GM12872 (cell line): ENCODE results near the gene BSCL2.

ENCODE experiments used
- TF ChIP-seq, protein P1 (sequence below): IDR thresholded peaks from 3 replicates; pipeline ENCODE4 v1.5.1; 2011; ENCODE audit warnings: low read depth, mild to moderate bottlenecking, low read length, moderate library complexity; ENCODE audit not compliant: insufficient read depth

Gene BSCL2

DNA sequence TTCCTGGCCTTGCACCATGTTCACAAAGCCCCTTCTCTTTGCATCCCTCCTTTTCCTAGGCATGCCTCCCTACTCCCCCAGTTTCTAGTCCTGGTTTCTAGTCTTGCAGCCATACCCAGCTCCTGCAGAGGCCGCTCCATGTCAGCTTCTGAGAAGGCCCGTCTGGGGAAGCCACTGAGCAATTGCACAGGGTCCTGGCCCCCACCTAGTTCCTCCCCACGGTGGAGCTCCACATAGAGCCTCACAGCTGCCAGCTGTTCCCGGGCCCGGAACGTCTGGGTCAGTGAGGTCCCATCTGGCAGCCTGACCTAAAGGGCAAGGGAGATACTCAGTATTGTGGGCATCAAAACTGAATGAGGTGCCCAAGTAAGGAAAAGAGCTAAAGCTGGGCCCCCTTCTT is 30.5 kb downstream of the BSCL2 start:
- TF ChIP-seq, protein P1, sequence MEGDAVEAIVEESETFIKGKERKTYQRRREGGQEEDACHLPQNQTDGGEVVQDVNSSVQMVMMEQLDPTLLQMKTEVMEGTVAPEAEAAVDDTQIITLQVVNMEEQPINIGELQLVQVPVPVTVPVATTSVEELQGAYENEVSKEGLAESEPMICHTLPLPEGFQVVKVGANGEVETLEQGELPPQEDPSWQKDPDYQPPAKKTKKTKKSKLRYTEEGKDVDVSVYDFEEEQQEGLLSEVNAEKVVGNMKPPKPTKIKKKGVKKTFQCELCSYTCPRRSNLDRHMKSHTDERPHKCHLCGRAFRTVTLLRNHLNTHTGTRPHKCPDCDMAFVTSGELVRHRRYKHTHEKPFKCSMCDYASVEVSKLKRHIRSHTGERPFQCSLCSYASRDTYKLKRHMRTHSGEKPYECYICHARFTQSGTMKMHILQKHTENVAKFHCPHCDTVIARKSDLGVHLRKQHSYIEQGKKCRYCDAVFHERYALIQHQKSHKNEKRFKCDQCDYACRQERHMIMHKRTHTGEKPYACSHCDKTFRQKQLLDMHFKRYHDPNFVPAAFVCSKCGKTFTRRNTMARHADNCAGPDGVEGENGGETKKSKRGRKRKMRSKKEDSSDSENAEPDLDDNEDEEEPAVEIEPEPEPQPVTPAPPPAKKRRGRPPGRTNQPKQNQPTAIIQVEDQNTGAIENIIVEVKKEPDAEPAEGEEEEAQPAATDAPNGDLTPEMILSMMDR: no peak

DNA sequence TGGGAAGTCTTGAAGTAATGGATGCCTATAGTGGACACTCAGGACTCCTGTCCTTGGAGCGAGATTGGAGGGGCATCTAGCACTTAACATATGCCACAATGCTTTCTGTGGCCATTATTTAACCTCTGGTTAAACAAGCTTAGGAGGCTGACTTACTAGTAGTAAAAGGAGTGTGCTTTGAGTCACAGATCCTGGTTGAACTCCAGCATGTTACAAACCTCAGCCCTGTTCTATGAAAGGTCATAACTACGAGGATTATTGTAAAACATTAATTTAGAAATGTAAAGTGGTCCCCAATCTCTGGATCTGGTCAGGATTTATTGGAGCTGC is 34.1 kb downstream of the BSCL2 start:
- TF ChIP-seq, protein P1: no peak

DNA sequence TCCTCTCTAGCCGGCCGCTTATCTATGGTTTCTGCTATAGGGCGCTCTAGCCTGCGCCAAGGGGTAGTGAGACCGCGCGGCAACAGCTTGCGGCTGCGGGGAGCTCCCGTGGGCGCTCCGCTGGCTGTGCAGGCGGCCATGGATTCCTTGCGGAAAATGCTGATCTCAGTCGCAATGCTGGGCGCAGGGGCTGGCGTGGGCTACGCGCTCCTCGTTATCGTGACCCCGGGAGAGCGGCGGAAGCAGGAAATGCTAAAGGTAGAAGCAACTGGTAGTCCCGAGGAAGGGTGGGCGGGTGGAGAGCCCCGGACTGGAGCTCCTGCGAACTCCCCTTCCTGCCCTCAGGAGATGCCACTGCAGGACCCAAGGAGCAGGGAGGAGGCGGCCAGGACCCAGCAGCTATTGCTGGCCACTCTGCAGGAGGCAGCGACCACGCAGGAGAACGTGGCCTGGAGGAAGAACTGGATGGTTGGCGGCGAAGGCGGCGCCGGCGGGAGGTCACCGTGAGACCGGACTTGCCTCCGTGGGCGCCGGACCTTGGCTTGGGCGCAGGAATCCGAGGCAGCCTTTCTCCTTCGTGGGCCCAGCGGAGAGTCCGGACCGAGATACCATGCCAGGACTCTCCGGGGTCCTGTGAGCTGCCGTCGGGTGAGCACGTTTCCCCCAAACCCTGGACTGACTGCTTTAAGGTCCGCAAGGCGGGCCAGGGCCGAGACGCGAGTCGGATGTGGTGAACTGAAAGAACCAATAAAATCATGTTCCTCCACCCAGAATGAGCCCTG is 35.4 kb downstream of the BSCL2 start, which contains the start of the genes LBHD1 and UQCC3:
LBHD1 (minus strand) TSS at position 660 of the 782 bp plus-strand sequence. CDS start 2,236 bp downstream, outside the sequence.
UQCC3 (plus strand) TSS at position 66 of the 782 bp plus-strand sequence; CDS start at position 139, 73 bp downstream.
- TF ChIP-seq, protein P1: no peak

DNA sequence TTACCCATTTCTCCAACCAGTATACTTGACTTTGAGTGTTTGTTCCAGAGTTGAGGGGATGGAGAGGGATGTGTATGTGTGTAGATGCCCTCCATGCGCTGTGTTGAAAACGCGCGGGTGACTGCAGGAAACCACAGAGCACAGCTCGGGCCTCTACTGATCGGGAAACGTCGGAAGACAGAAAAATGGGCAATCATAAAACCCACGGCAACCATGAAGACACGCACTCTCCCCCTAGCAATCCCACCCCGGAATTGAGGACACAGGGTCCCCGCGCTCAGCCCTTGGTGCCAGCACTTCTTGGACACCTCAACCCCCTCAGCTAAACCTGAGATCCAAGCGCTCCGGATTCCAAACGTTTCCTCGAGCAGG is 36.0 kb downstream of the BSCL2 start:
- TF ChIP-seq, protein P1: no peak

DNA sequence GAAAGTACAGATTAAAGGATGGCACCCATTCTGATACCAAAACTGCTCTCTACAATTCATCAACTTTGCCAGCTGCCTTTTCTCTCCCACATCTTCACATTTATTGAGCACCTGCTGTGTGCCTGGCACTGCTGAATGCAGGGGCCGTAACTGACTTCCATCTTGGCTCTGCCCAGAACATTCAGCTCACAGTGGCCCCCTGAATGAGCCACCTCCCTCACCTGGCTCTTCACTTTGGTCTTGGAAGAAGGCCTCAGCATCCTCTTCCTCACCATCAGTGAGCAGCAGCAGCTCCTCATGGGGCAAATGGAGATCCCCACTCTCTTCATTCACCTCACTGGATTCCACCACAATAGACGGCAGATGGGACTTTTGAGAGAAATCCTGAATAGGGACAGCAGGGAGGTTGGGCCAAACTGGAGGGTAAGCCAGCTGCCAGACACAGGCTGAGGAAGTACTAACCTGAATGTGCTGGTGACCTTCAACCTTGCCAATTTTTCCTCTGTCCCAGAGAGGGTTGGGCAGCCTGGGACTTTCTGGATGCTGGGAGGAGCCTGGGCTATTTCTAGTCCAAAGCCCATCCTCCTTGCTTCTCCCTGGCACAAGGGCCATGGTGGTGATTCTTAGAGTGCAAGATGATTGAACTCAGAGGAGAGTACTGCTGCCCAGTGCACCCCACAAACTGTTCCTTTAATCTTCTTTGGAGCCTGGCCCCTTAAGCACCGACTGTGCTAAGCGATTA is 37.6 kb downstream of the BSCL2 start:
- TF ChIP-seq, protein P1: no peak

DNA sequence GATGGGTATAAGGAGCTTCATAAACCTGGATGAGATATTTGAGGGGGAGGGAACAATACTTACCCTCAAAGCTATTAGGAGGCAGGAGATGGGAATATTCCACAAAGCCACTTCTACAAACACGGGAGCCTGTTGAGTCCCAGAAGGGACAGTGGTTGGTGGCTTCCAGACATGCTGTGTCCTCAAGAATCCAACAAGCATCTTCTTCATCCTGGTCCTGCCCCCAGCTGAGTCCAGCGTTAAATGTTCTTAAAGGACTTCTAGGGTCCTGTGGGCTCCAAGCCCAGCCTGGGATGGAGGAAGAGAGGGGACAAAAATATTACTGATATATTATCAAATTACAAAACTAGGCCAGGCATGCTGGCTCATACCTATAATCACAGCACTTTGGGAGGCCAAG is 39.8 kb downstream of the BSCL2 start:
- TF ChIP-seq, protein P1: no peak

DNA sequence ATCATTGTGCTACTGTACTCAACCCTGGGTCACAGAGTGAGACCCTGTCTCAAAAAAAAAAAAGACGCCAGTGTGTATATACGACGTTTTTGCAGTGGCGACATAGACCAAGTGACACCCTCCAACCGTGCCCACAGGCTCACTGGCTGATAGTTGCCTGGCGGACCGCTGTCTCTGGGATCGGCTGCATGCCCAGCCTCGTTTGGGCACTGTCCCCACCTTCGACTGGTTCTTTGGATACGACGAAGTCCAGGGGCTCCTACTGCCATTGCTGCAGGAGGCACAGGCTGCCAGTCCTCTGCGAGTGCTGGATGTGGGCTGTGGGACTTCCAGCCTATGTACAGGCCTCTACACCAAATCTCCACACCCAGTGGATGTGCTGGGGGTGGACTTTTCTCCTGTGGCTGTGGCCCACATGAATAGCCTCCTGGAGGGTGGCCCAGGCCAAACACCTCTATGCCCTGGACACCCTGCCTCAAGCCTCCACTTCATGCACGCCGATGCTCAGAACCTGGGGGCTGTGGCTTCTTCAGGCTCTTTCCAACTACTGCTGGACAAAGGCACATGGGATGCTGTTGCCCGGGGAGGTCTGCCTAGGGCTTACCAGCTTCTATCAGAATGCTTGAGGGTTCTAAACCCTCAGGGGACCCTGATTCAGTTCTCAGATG is 40.8 kb downstream of the BSCL2 start:
- TF ChIP-seq, protein P1: no peak
